IPS DF 19.7 (cell line): ENCODE results near the gene CBFA2T3.
"Not testable (repeated sequence)": the region's sequence is repeated elsewhere in the genome, so short reads cannot be mapped to it uniquely, and the experiment has no call there.

Experiments used
- DNase-seq: peaks from one replicate; pipeline ENCODE4 v3.0.0-alpha.2; 2013; ENCODE audit warnings: low read depth, low spot score

Gene CBFA2T3

DNA sequence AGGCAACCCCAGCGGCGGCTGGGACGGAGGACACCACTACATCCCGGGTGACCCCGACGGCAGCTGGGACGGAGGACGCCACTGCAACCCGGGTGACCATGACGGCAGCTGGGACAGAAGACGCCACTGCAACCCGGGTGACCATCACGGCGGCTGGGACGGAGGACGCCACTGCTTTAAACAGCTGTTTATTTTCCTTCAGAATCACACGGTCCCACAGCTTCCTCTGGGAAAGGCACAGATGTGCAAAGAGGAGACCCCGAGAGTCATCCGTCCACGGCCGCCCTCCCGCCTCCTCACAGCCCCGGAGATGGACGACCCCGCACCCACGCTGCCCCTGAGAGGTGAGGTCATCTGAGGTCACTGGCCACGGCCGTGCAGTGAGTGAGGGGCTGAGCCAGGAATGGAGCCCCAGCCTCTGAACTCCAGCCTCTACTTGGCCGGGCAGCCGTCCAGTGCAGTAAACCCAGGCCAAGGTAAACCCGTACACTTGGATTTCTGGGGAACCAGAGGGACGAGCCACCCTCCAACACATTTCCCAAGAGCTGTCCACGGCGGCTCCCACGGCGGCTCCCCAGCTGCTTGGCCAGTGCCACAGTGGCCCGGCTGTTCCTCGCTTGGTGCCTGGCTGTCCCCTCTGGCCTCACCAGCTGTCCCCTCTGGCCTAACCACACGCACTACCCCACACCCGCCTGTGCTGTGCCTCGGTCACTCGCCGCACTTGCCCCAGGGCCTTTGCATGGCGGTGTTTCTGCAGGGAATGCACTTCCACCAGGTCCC is 67.4 kb downstream of the CBFA2T3 start:
- DNase-seq = no peak

- no peak for DNase-seq
Measured at GRCh38 chr16:88908307-88908706, 68.7 kb downstream of the CBFA2T3 start.

DNA sequence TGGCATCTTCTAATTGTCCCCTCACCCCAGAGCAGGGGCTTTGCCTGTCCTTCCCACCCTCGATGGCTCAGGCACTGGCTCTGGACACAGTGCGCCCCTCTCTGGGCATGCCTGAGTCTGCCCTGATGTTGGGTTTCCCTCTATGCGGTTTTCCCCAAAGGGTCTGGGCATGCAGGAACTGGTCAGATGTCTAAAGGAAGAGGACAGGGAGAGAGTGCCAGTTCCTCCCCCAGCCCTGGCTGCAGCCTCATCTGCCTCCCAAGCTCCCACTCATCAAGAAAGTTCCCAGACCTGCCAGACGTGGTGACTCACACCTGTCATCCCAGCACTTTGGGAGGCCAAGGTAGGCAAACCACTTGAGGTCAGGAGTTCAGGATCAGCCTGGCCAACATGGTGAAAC is 69.2 kb downstream of the CBFA2T3 start:
- no peak for DNase-seq

DNA sequence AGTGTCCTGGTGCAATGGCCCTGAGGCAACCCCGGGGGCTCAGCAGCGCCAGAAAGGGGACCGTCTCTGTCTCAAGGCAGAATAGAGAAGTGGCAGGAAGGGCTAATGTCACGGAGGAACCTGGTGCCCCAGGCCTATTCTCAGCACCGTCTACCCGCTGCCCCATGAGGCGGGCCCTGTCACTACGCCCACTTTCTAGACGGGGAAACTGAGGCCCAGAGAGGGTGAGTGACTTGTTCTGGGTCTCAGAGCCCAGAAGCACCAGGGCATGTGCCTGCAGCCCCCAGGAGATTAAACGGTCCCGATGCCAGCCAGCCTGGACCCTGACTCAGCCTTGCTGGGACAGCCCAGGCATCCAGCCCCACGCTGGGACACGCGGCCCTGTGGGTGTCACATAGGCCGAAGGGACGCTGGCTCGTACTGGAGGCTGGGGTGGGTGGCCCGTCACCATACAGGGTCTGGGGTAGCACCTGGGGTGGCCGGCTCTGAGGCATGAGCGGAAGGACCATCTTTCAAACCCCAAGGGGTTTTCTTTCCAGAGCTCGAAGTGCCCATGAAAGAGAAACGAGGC is 70.4 kb downstream of the CBFA2T3 start:
- DNase-seq = no peak

- no peak for DNase-seq
Measured at GRCh38 chr16:88906020-88906419, 71.0 kb downstream of the CBFA2T3 start.

DNA sequence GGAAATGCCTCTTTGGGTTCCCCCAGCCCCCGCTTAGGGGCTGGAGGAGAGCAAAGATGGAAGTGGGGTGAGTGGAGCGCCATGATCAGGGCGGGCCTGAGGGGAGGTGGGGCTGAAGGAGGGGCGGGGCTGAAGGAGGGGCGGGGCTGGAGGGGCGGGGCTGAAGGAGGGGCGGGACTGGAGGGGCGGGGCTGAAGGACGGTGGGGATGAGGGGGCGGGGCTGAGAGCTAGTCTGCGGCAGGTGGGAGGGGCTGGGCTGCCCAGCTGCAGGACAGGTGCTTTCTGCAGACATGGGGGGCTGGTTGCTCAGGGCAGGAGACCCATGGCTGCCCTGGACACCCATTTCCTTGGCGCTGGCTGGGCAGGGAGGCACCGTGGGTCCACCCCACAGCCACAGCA is 71.4 kb downstream of the CBFA2T3 start:
- DNase-seq = no peak

GRCh38 chr16:88904676-88905365 is 72.2 kb downstream of the CBFA2T3 start:
- no peak for DNase-seq

- DNase-seq = no peak
Measured at GRCh38 chr16:88903267-88903666, 73.7 kb downstream of the CBFA2T3 start.

GRCh38 chr16:88902744-88903143 is 74.3 kb downstream of the CBFA2T3 start:
- DNase-seq = no peak

GRCh38 chr16:88901718-88902337 is 75.2 kb downstream of the CBFA2T3 start:
- no peak for DNase-seq

DNA sequence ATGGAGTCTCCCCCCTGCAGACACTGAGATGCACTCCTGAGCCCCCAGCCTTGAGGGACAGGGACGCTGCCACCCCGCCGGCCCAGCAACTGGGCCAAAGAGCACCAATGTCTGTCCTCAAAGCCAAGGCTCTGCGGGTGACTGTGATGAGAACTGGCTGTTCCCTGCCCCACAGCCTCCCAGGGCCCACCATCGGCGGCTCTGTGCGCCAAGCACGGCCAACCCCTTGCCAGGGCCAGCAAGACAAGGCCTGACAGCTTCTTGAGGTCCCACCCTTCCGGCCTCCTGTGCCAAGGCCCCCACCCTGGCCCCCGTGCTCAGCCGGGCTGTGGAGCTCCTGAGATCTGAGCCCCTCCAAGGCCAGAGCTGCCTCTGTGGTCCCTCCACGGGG is 76.3 kb downstream of the CBFA2T3 start:
- DNase-seq = no peak

- DNase-seq = no peak
Measured at GRCh38 chr16:88899901-88900661, 76.9 kb downstream of the CBFA2T3 start.

DNA sequence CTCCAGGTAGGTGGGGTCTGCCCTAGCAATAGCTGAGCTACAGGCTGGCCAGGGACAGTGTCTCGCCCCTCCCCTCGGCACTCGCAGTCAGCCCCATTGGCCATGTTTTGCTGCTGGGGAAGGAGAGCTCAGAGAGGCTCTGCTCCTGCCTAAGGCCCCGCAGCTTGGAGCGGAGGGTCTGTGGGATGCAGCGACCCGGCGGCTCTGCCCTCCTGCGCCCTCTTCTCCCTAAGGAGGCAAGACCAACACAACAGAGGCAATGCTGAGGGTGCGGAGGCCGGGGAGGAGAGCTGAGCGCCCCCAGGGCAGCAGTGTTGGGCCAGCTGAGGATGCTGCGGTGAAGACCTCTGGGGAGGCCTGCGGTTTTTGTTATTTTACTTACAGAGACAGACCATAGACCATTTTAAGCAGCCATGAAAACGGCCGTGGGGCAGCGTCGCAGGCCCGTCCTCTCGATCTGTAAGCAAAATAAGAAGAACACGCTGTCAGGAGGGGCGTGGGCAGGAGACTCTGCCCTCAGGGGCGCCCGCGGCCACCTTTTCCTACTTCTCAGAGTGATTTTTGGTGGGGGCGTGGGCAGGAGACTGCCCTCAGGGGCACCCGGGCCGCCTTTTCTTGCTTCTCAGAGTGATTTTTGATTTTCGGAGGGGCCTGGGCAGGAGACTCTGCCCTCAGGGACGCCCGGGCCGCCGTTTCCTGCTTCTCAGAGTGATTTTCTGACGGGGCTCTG is 79.1 kb downstream of the CBFA2T3 start:
- DNase-seq = no peak

DNA sequence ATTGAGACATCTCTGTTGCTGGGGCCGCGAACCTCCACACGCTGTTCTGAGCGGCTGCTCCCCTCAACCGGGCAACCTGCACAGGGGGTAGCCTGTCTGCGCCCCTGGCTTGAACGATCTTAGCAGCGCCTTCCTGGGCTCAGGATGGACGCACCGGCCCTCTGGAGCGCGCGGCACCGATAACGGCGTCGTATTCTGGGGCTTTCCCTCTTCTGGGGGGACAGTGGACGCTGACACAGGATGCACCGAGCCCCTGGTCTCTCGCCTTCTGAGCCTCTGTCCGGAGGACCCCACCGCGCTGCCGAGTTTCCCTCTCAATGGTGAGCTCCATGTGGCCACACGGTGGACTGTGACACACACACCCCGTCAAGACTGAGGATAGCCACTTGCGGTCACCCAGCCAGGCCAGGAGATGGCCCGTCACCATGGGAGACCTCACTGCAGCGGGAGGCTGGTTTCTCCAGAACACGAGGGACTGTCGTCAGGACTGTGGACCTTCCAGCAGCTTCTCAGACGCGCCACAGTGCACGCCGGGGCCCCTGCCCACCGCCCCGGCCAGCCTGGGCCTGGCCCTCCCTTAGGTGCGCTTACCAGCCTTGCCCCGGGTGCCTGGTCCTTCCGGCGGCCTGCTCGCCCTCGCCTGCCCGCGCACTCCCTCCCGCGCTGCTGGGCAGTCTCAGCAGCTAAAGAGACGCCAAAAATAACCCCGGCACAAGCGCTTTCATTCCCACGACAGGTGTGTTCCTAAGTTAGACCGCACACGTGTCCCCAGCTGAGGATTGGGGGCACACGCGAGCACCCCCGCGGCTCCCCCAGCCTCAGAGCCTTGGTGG is 80.6 kb downstream of the CBFA2T3 start:
- DNase-seq = no peak

GRCh38 chr16:88895335-88895734 is 81.7 kb downstream of the CBFA2T3 start:
- no peak for DNase-seq

DNA sequence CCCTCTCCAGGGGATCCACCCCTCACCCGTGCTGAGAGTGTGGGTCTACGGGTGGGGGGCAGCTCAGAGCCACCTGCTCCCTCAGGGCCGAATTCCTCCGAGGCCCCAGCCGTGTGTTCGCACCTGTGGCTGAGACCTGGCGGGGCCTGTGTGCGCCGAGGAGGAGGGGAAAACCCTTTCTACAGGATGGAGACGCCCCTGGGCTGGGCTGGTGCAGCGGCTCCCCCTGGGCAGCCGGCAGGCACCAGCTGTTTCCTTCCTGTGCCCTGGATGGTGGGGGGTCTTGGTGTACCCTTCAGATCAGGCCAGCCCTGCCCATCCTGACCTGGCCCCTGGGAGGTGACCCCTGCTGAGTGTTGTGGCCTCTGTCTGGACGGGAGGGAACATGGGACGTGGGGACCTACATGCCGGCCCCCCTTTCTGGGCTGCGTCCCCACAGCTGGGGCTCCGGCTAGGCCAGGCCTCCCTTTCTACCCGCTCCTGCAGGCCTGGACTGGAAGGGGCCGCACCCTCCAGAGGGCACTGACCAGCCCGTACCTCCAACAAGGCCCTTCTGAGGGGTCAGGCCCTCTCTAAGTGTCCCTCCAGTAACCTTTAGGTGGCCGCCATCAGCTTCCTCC is 82.2 kb downstream of the CBFA2T3 start:
- DNase-seq = no peak

- DNase-seq = not testable (repeated sequence)
Measured at GRCh38 chr16:88894266-88894665, 82.7 kb downstream of the CBFA2T3 start.

DNA sequence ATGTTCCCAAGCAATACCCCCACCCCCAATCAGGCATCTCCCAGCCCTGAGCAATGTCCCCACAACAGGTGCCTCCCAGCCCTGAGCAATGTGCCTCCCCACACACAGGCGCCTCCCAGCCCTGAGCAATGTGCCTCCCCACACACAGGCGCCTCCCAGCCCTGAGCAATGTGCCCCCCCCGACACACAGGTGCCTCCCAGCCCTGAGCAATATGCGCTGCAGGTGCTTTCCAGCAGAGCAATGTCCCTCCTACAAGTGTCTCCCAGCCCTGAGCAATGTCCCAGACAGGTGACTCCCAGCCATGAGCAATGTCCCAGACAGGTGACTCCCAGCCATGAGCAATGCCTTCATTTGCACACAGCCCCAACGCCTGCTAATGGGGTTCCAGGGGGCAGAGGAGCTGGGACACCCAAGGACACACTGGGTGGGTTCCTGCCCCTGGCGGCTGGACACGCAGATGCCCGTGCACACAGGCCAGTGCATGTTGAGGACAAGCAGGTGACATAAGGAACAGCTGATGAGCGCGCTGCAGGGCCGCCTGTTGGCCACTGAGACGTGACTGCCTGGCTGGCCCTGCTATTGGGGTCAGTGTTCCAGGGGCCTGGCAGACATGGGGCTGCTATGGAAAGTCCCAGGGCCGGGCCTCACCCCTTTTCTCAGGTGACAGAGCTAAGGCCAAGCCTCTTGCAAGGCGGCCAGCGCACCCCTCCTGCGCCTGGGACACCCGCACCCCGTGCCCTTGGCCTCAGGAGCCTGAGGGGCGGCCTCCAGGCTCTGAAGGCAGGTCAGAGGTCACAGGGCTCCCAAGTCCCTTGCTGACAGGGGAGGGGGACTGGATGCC is 83.7 kb downstream of the CBFA2T3 start:
- no peak for DNase-seq

GRCh38 chr16:88892065-88892464 is 84.9 kb downstream of the CBFA2T3 start:
- DNase-seq = no peak
